HCT116 (cell line): ENCODE data around the gene THEMIS. TPM values are rescaled to one million over a fixed set of nuclear protein-coding genes. Genes with fewer than 3 reads are reported as not detected.

Experiments
- ATAC-seq: fragments of 200-7000 bp; cut with Tn5 transposase; 2 replicates; pipeline ENCODE4 v1.9.1; 2020; ENCODE audit warnings: mild to moderate bottlenecking, moderate library complexity
- BruUV-seq: library from RNA; stranded (reverse); fragments of 400-500 nt; replicated peaks from 2 replicates; lab custom pipeline; 2021; lab: Mats Ljungman, UMichigan
- CTCF ChIA-PET: fragments of 300-600 bp; sonication (Branson Sonifier 250); formaldehyde crosslinking; loops from one replicate; lab custom pipeline; 2021; ENCODE audit warnings: antibody characterized with exemption; lab: Charles Lee
- POLR2A ChIA-PET: fragments of 300-600, 350-600 bp; sonication (Branson Sonifier 250); formaldehyde crosslinking; loops from one replicate; lab custom pipeline; 2021; ENCODE audit warnings: antibody characterized with exemption; lab: Charles Lee
- RAD21 ChIA-PET, 2 experiments: fragments of 300-600 bp; sonication (Branson Sonifier 250); formaldehyde crosslinking; loops; one replicate each; lab custom pipeline; 2023; ENCODE audit warnings: low total read pairs in 2 of 2; ENCODE audit not compliant: uncharacterized antibody in 2 of 2, unreplicated experiment in 2 of 2, low non-redundant PET in 1 of 2; lab: Charles Lee
- DNase-seq: peaks from one replicate; pipeline ENCODE4 v3.0.0-alpha.2; 2010; ENCODE audit warnings: low read depth, low spot score
- H2AFZ ChIP-seq: fragments of 200-600 bp; shearing (Covaris generic), sonication (generic); 2 replicates; pipeline ENCODE4 v1.6.1; 2017; ENCODE audit warnings: low read depth, mixed run types, mixed read lengths, antibody characterized with exemption, low read length; ENCODE audit not compliant: poor library complexity, severe bottlenecking
- H3K27ac ChIP-seq: 2 replicates; pipeline ENCODE4 v1.5.1; 2012; ENCODE audit warnings: low read depth, low read length
- H3K27me3 ChIP-seq: fragments of 200-600 bp; sonication (generic); 2 replicates; pipeline ENCODE4 v1.6.1; 2016; ENCODE audit warnings: mixed run types, low read length, mixed read lengths; ENCODE audit not compliant: insufficient read depth
- H3K36me3 ChIP-seq, 2 experiments: fragments of 200-500 bp in 1 of 2; fragments of 200-600 bp in 1 of 2; sonication (Bioruptor generic) in 1 of 2; sonication (generic) in 1 of 2; 2 replicates each; pipeline versions ENCODE4 v1.5.1 to v1.6.1; 2014 to 2016; ENCODE audit warnings: low read length in 2 of 2, inconsistent platforms in 1 of 2, mixed read lengths in 1 of 2, mixed run types in 1 of 2; ENCODE audit not compliant: insufficient read depth in 2 of 2, control insufficient read depth in 1 of 2
- H3K4me1 ChIP-seq, 2 experiments: fragments of 200-600 bp in 1 of 2; sonication (generic) in 1 of 2; 2 replicates each; pipeline versions ENCODE4 v1.5.1 to v1.6.1; 2012 to 2017; ENCODE audit warnings: low read length in 2 of 2, inconsistent platforms in 1 of 2, mild to moderate bottlenecking in 1 of 2, mixed read lengths in 1 of 2, mixed run types in 1 of 2, moderate library complexity in 1 of 2; ENCODE audit not compliant: insufficient read depth in 2 of 2, control insufficient read depth in 1 of 2
- H3K4me2 ChIP-seq: fragments of 200-600 bp; sonication (generic); 2 replicates; pipeline ENCODE4 v1.6.1; 2017; ENCODE audit warnings: mixed run types, low read length, mixed read lengths
- H3K4me3 ChIP-seq, 2 experiments: fragments of 200-600 bp in 1 of 2; sonication (generic) in 1 of 2; replicated peaks in 1 of 2; 2 replicates each; pipeline ENCODE4 v1.5.1; 2011 to 2016; ENCODE audit warnings: low read length in 2 of 2, control low read depth in 1 of 2, low read depth in 1 of 2, mild to moderate bottlenecking in 1 of 2, mixed read lengths in 1 of 2, mixed run types in 1 of 2
- H3K79me2 ChIP-seq: fragments of 200-600 bp; sonication (generic); 2 replicates; pipeline ENCODE4 v1.6.1; 2017; ENCODE audit warnings: mild to moderate bottlenecking, mixed run types, low read length, moderate library complexity, mixed read lengths; ENCODE audit not compliant: insufficient read depth
- H3K9ac ChIP-seq: fragments of 200-600 bp; sonication (generic); 2 replicates; pipeline ENCODE4 v1.6.1; 2016; ENCODE audit warnings: low read length, mixed read lengths
- H3K9me2 ChIP-seq: fragments of 200-600 bp; sonication (generic), shearing (Covaris generic); 2 replicates; pipeline ENCODE4 v1.6.1; 2017; ENCODE audit warnings: mixed run types, mild to moderate bottlenecking, moderate library complexity; ENCODE audit not compliant: insufficient read depth
- H3K9me3 ChIP-seq, 2 experiments: fragments of 200-500 bp in 1 of 2; fragments of 200-600 bp in 1 of 2; sonication (Bioruptor generic) in 1 of 2; sonication (generic) in 1 of 2; 2 replicates each; pipeline ENCODE4 v1.6.1; 2014 to 2017; ENCODE audit warnings: low read length in 2 of 2, mixed read lengths in 2 of 2, inconsistent platforms in 1 of 2, low read depth in 1 of 2, mild to moderate bottlenecking in 1 of 2, mixed run types in 1 of 2, moderate library complexity in 1 of 2; ENCODE audit not compliant: control insufficient read depth in 1 of 2, insufficient read depth in 1 of 2
- H4K20me1 ChIP-seq: fragments of 200-600 bp; sonication (generic), shearing (Covaris generic); 2 replicates; pipeline ENCODE4 v1.6.1; 2017; ENCODE audit warnings: mixed run types, mild to moderate bottlenecking, moderate library complexity; ENCODE audit not compliant: insufficient read depth
- ATF3 ChIP-seq: IDR thresholded peaks from 2 replicates; pipeline ENCODE4 v1.6.1; 2012
- CEBPB ChIP-seq: IDR thresholded peaks from 2 replicates; pipeline ENCODE4 v1.6.1; 2012; ENCODE audit warnings: low read depth
- CTCF ChIP-seq, 3 experiments: fragments of 200-600 bp in 1 of 3; sonication (generic) in 1 of 3; IDR thresholded peaks in 2 of 3; conservative IDR thresholded peaks in 1 of 3; 2 replicates each; pipeline ENCODE4 v1.5.1; 2012 to 2017; ENCODE audit warnings: low read depth in 2 of 3, low read length in 2 of 3, antibody characterized with exemption in 1 of 3, borderline replicate concordance in 1 of 3, control low read depth in 1 of 3, mild to moderate bottlenecking in 1 of 3, mixed read lengths in 1 of 3, mixed run types in 1 of 3, moderate library complexity in 1 of 3; ENCODE audit not compliant: insufficient read depth in 1 of 3
- EGR1 ChIP-seq: IDR thresholded peaks from 2 replicates; pipeline ENCODE4 v1.6.1; 2012; ENCODE audit warnings: low read depth
- EZH2 ChIP-seq: fragments of 200-600 bp; sonication (generic); IDR thresholded peaks from 2 replicates; pipeline ENCODE4 v1.6.1; 2017; ENCODE audit warnings: antibody characterized with exemption, mixed run types
- FOSL1 ChIP-seq: IDR thresholded peaks from 2 replicates; pipeline ENCODE4 v1.6.1; 2012; ENCODE audit warnings: low read depth
- JUND ChIP-seq: IDR thresholded peaks from 2 replicates; pipeline ENCODE4 v1.6.1; 2012
- MAX ChIP-seq: IDR thresholded peaks from 2 replicates; pipeline ENCODE4 v1.6.1; 2012
- POLR2A ChIP-seq: IDR thresholded peaks from 2 replicates; pipeline ENCODE4 v1.7.0; 2011; ENCODE audit warnings: borderline replicate concordance; ENCODE audit not compliant: insufficient read depth, insufficient read length; ENCODE audit errors: extremely low read depth
- POLR2AphosphoS5 ChIP-seq: IDR thresholded peaks from 2 replicates; pipeline ENCODE4 v1.6.1; 2011; ENCODE audit warnings: mild to moderate bottlenecking, low read depth, low read length, moderate library complexity
- SIN3A ChIP-seq: IDR thresholded peaks from 2 replicates; pipeline ENCODE4 v1.6.1; 2012; ENCODE audit warnings: low read depth
- SP1 ChIP-seq: IDR thresholded peaks from 2 replicates; pipeline ENCODE4 v1.6.1; 2012; ENCODE audit warnings: low read depth
- TCF7L2 ChIP-seq: IDR thresholded peaks from 2 replicates; pipeline ENCODE4 v1.7.0; 2011; ENCODE audit warnings: borderline replicate concordance, inconsistent platforms; ENCODE audit not compliant: insufficient read depth, insufficient read length; ENCODE audit errors: extremely low read depth
- YY1 ChIP-seq: IDR thresholded peaks from 2 replicates; pipeline ENCODE4 v1.6.1; 2011; ENCODE audit warnings: low read length, low read depth, moderate library complexity, mild to moderate bottlenecking; ENCODE audit not compliant: insufficient replicate concordance; ENCODE audit errors: extremely low read depth
- ZBTB33 ChIP-seq: IDR thresholded peaks from 2 replicates; pipeline ENCODE4 v1.6.1; 2011; ENCODE audit warnings: mild to moderate bottlenecking, low read length, moderate library complexity; ENCODE audit not compliant: insufficient replicate concordance; ENCODE audit errors: extremely low read depth
- ZNF274 ChIP-seq: fragments of 200-500 bp; sonication (Bioruptor generic); IDR thresholded peaks from 2 replicates; pipeline ENCODE4 v1.6.1; 2014; ENCODE audit warnings: mild to moderate bottlenecking, low read depth, low read length, inconsistent platforms
- intact Hi-C: fragments of 100-400 bp; cut with micrococcal nuclease; formaldehyde crosslinking; loops from 2 replicates; pipeline ENCODE4 v1.10.0; 2022
- total RNA-seq: library from RNA; stranded (reverse); gene quantifications from one replicate; pipeline ENCODE4 v1.2.1, GENCODE V29; 2021; ENCODE audit not compliant: unreplicated experiment

Gene THEMIS
- total RNA-seq, 1 experiment from 2014 or later: 0.20 TPM

- no peaks in the 10 kb centered on the region for H3K9me2 ChIP-seq
- no peak overlapping the region for H3K4me2 ChIP-seq
- H3K4me1 ChIP-seq: no peaks in the 10 kb centered on the region
- ChIA-PET POLR2A (no interaction called here), CTCF (no interaction called here)
- no peak overlapping the region for H3K9ac ChIP-seq
- BruUV-seq: no TSS peak
- no peak overlapping the region for H3K4me3 ChIP-seq
- H3K27me3 ChIP-seq: no peaks in the 10 kb centered on the region
- H2AFZ ChIP-seq: no peak overlapping the region
- H3K27ac ChIP-seq: no peak overlapping the region
- no peaks in the 10 kb centered on the region for H3K36me3 ChIP-seq
- no peak for DNase-seq
- intact Hi-C loops: no loop called here
- TF ChIP-seq YY1: no peak
- no peak for TF ChIP-seq POLR2A
- no peak for TF ChIP-seq SP1
- no peak for TF ChIP-seq FOSL1
- no peak for TF ChIP-seq MAX
- no peak for TF ChIP-seq CEBPB
- no peak for TF ChIP-seq ZBTB33
- TF ChIP-seq EGR1: no peak
- TF ChIP-seq POLR2AphosphoS5: no peak
- no peak for TF ChIP-seq TCF7L2
- TF ChIP-seq CTCF (IDR thresholded peaks at IDR 0.05 in 2 of 3, conservative IDR thresholded peaks at IDR 0.05 in 1 of 3; ENCODE audit: borderline replicate concordance in 1 of 3, insufficient read depth in 1 of 3, low read depth in 2 of 3, low read length in 2 of 3): no peak
- no peak for TF ChIP-seq EZH2
- no peak for TF ChIP-seq SIN3A
- TF ChIP-seq ZNF274: no peak
- no peak for TF ChIP-seq JUND
- no peak for TF ChIP-seq ATF3
- TF ChIP-seq, all 23 proteins: peak for 0
- RAD21 ChIA-PET: no interaction called here
- no peak for ATAC-seq
- Histone ChIP-seq H3K9me3 (no peaks in the 10 kb centered on the region), H3K79me2 (no peaks in the 10 kb centered on the region), H4K20me1 (no peaks in the 10 kb centered on the region)
Observed at GRCh38 chr6:127796713-127797112, 104.1 kb downstream of the THEMIS start.
